AG10803 (cell line): ENCODE results near the gene SERPINB5.
"Not testable (repeated sequence)": the region's sequence is repeated elsewhere in the genome, so short reads cannot be mapped to it uniquely, and the experiment has no call there.

Experiments
- DNase-seq: peaks from one replicate; pipeline ENCODE4 v3.0.0; 2010; ENCODE audit warnings: low read depth
- H3K4me3 ChIP-seq: 2 replicates; pipeline ENCODE4 v1.5.1; 2011; ENCODE audit warnings: mild to moderate bottlenecking, low read length, control low read depth
- CTCF ChIP-seq: conservative IDR thresholded peaks from 2 replicates; pipeline ENCODE4 v1.5.1; 2011; ENCODE audit warnings: mild to moderate bottlenecking, low read length, control low read depth, inconsistent platforms

Gene SERPINB5

GRCh38 chr18:63449426-63449825, 27.3 kb upstream of the SERPINB5 start:
- no peak for TF ChIP-seq CTCF
- H3K4me3 ChIP-seq, result no peak overlapping the region
- no peak for DNase-seq

- DNase-seq, result no peak
- H3K4me3 ChIP-seq, result no peak overlapping the region
Observed at GRCh38 chr18:63451799-63452660, 24.7 kb upstream of the SERPINB5 start.

DNA sequence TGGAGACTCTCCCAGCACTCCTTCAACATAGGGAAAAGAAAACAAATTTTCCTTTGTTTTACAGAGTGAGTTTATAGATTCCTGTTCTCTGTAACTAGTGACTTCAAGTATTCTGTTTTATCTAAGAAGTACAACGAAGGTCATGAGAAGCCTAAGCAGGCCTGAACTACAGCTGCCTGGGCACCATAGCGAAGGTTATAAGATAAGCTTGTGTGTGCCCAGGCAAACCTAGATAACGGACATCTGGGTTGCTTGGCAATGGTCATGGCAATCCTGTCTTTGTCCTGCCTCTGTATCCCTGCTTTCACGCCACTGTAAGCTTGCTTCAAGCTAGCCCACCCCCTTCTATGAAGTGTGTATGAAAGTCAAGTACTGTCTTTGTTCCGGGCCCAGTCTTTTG, 24.0 kb upstream of the SERPINB5 start:
- H3K4me3 ChIP-seq, DNase-seq: not testable (repeated sequence)

More at GRCh38 chr18:63451799-63452660, 24.7 kb upstream of the SERPINB5 start:
- TF ChIP-seq CTCF, result no peak

DNA sequence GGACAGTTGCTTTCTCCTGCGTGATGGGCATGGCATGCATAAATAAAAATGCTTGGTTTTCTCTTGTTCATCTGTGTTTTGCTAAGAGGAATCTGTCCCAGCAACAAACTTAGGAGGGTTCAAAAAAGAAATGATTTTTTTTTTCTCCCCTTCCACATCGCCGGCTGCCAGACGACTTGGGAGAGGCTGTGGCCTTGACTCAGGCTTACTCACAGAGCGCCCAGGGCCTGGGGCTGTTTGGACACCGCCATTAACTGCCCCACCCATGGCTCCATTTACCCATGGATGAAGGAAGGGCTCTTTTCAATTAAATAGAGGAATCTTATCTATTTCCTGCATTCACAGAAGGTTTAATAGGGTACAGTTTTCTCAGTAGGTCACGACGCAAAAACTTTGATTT, 22.3 kb upstream of the SERPINB5 start:
- H3K4me3 ChIP-seq, result no peak overlapping the region
- TF ChIP-seq CTCF, result no peak
- peak; percentile 12 for DNase-seq

DNA sequence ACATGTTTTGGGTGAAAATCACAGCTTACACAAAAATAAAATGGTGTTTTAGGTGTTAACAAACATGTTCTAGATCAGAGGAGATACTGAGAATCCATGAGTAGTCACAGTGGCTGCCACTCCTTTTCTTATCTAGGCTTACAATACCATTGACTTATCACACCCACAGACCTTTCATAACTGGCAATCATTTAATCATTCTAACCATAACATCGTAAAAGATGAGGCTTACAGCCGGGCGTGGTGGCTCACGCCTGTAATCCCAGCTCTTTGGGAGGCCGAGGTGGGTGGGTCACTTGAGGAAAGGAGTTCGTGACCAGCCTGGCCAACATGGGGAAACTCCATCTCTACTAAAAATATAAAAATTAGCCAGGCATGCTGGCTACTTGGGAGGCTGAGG, 18.8 kb upstream of the SERPINB5 start:
- H3K4me3 ChIP-seq, result no peak overlapping the region
- no peak for TF ChIP-seq CTCF
- DNase-seq, result no peak

DNA sequence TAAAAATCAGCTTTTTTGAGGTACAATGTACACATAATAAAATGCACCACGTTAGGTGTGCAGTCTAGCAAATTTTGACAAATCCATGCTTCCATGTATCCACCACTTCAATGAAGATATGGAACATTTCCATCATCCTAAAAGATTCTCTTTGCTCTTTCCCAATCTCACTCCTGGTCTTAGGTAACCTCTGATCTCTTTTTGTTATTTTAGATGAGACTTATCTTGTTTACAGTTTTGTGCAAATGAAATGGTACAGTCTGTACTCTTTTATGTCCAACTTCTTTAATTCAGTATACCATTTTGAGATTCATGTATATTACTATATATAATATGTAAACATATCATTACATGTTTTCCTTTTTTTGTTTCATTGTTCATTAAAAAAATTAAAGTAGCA, 16.3 kb upstream of the SERPINB5 start:
- no peak overlapping the region for H3K4me3 ChIP-seq
- no peak for TF ChIP-seq CTCF
- no peak for DNase-seq

DNA sequence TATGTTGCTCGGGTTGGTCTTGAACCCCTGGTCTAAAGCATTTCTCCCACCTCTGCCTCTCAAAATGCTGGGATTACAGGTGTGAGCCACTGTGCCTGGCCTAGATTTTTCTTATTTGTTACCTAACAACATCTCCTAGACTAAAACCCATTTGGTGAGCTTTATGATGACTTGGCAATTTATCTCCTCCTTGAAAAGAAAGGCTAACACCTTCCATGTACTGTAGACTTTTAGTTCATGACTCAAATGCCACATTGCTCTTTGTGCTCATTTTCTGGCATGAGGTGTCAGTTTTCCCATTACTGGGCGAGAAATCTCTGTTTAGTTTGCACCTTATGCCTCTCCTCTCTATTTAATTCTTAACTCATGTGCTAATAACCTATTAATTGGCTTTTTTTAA, 12.3 kb upstream of the SERPINB5 start:
- no peak for DNase-seq
- no peak for TF ChIP-seq CTCF
- H3K4me3 ChIP-seq, result no peak overlapping the region
